ENCODE results near the gene RBM19. TPM values are rescaled to one million over a fixed set of nuclear protein-coding genes. Genes with fewer than 3 reads are reported as not detected.

RBM19 gene
- total and polyA plus RNA-seq, 7 experiments from 2014 or later: 10.8 to 108 (median 59.0) TPM

GRCh38 chr12:113777751-113778150 is 188.4 kb downstream of the RBM19 start:
- intact Hi-C loops (cut with micrococcal nuclease): no loop called here
- ATAC-seq: no peak
- H3K4me3 ChIP-seq (ENCODE audit: low read length): no peak overlapping the region
- H3K27ac ChIP-seq (ENCODE audit: low read depth, low read length): no peak overlapping the region
- Mint-ChIP-seq H3K4me1 (no peaks in the 10 kb centered on the region), H3K9me3 (peaks cover 0 to 19% (median 8%) of the 10 kb centered on the region in 11 donors), H3K36me3 (peaks cover 0 to 5% (median 0%) of the 10 kb centered on the region in 5 donors), H3K4me3 (no peak overlapping the region), H3K27me3 (peaks cover 0 to 72% (median 53%) of the 10 kb centered on the region in 5 donors), H3K27ac (no peak overlapping the region)
- H3K9me3 ChIP-seq (ENCODE audit: control insufficient read depth in 2 of 3, low read length in 3 of 3): no peaks in the 10 kb centered on the region
- POLR2A ChIA-PET: no interaction called here
- H3K4me1 ChIP-seq (ENCODE audit: control insufficient read depth in 2 of 2, insufficient read depth in 2 of 2, low read length in 2 of 2): no peaks in the 10 kb centered on the region
- DNase-seq: no peak
- no peaks in the 10 kb centered on the region for H3K36me3 ChIP-seq (ENCODE audit: control insufficient read depth in 2 of 3, insufficient read depth in 3 of 3, low read length in 3 of 3)
- CTCF ChIA-PET: no interaction called here
- H3K27me3 ChIP-seq (ENCODE audit: control insufficient read depth in 2 of 2, insufficient read depth in 2 of 2, low read length in 2 of 2): no peaks in the 10 kb centered on the region

- Mint-ChIP-seq H3K9me3 (peaks cover 0 to 23% (median 10%) of the 10 kb centered on the region in 11 donors), H3K4me3 (no peak overlapping the region), H3K4me1 (no peaks in the 10 kb centered on the region), H3K27me3 (peaks cover 0 to 75% (median 47%) of the 10 kb centered on the region in 5 donors), H3K27ac (no peak overlapping the region), H3K36me3 (peaks cover 0 to 5% (median 0%) of the 10 kb centered on the region in 5 donors)
- ChIA-PET POLR2A (no interaction called here), CTCF (no interaction called here)
- Histone ChIP-seq H3K4me3 (ENCODE audit: low read length) (no peak overlapping the region), H3K36me3 (ENCODE audit: control insufficient read depth in 2 of 3, insufficient read depth in 3 of 3, low read length in 3 of 3) (no peaks in the 10 kb centered on the region), H3K9me3 (ENCODE audit: control insufficient read depth in 2 of 3, low read length in 3 of 3) (no peaks in the 10 kb centered on the region), H3K4me1 (ENCODE audit: control insufficient read depth in 2 of 2, insufficient read depth in 2 of 2, low read length in 2 of 2) (no peaks in the 10 kb centered on the region), H3K27me3 (ENCODE audit: control insufficient read depth in 2 of 2, insufficient read depth in 2 of 2, low read length in 2 of 2) (no peaks in the 10 kb centered on the region), H3K27ac (ENCODE audit: low read depth, low read length) (no peak overlapping the region)
- DNase-seq (no peak), ATAC-seq (no peak)
- intact Hi-C loops (cut with micrococcal nuclease): no loop called here
Observed at GRCh38 chr12:113776536-113776935, 189.6 kb downstream of the RBM19 start.

GRCh38 chr12:113774526-113774925 is 191.6 kb downstream of the RBM19 start:
- Mint-ChIP-seq H3K4me1 (no peaks in the 10 kb centered on the region), H3K4me3 (no peak overlapping the region)

GRCh38 chr12:113772505-113773030 is 193.6 kb downstream of the RBM19 start:
- H3K27me3 Mint-ChIP-seq: peaks cover 0 to 46% (median 28%) of the 10 kb centered on the region in 5 donors
- H3K4me1 Mint-ChIP-seq: no peaks in the 10 kb centered on the region
- H3K36me3 Mint-ChIP-seq: no peaks in the 10 kb centered on the region
- CTCF ChIA-PET: no interaction called here
- H3K27ac Mint-ChIP-seq: no peak overlapping the region
- Histone ChIP-seq H3K4me1 (ENCODE audit: control insufficient read depth in 2 of 2, insufficient read depth in 2 of 2, low read length in 2 of 2) (no peaks in the 10 kb centered on the region), H3K9me3 (ENCODE audit: control insufficient read depth in 2 of 3, low read length in 3 of 3) (no peaks in the 10 kb centered on the region), H3K27ac (ENCODE audit: low read depth, low read length) (no peak overlapping the region), H3K36me3 (ENCODE audit: control insufficient read depth in 2 of 3, insufficient read depth in 3 of 3, low read length in 3 of 3) (no peaks in the 10 kb centered on the region), H3K27me3 (ENCODE audit: control insufficient read depth in 2 of 2, insufficient read depth in 2 of 2, low read length in 2 of 2) (no peaks in the 10 kb centered on the region), H3K4me3 (ENCODE audit: low read length) (no peak overlapping the region)
- POLR2A ChIA-PET: no interaction called here
- intact Hi-C loops (cut with micrococcal nuclease): no loop called here
- peaks cover 0 to 10% (median 3%) of the 10 kb centered on the region in 11 donors for H3K9me3 Mint-ChIP-seq
- ATAC-seq (no peak), DNase-seq (no peak)
- no peak overlapping the region for H3K4me3 Mint-ChIP-seq

More at GRCh38 chr12:113774526-113774925, 191.6 kb downstream of the RBM19 start:
- Mint-ChIP-seq H3K27me3 (peaks cover 0 to 63% (median 33%) of the 10 kb centered on the region in 5 donors), H3K9me3 (peaks cover 0 to 10% (median 5%) of the 10 kb centered on the region in 11 donors), H3K36me3 (no peaks in the 10 kb centered on the region), H3K27ac (no peak overlapping the region)
- no peaks in the 10 kb centered on the region for H3K27me3 ChIP-seq (ENCODE audit: control insufficient read depth in 2 of 2, insufficient read depth in 2 of 2, low read length in 2 of 2)
- no peak overlapping the region for H3K27ac ChIP-seq (ENCODE audit: low read depth, low read length)
- POLR2A ChIA-PET: interaction anchor here (0.6 kb wide), 1 partner anchor 743 kb away, joined by 3 read pairs; no protein-coding TSS in a partner anchor
- ATAC-seq: no peak
- no peaks in the 10 kb centered on the region for H3K9me3 ChIP-seq (ENCODE audit: control insufficient read depth in 2 of 3, low read length in 3 of 3)
- CTCF ChIA-PET: no interaction called here
- H3K4me3 ChIP-seq (ENCODE audit: low read length): no peak overlapping the region
- H3K36me3 ChIP-seq (ENCODE audit: control insufficient read depth in 2 of 3, insufficient read depth in 3 of 3, low read length in 3 of 3): no peaks in the 10 kb centered on the region
- intact Hi-C loops (cut with micrococcal nuclease): no loop called here
- DNase-seq: no peak
- H3K4me1 ChIP-seq (ENCODE audit: control insufficient read depth in 2 of 2, insufficient read depth in 2 of 2, low read length in 2 of 2): no peaks in the 10 kb centered on the region

GRCh38 chr12:113770389-113770865 is 195.7 kb downstream of the RBM19 start:
- ChIA-PET CTCF (no interaction called here), POLR2A (no interaction called here)
- no peaks in the 10 kb centered on the region for H3K4me1 ChIP-seq (ENCODE audit: control insufficient read depth in 2 of 2, insufficient read depth in 2 of 2, low read length in 2 of 2)
- ATAC-seq (no peak), DNase-seq (no peak)
- no peaks in the 10 kb centered on the region for H3K36me3 ChIP-seq (ENCODE audit: control insufficient read depth in 2 of 3, insufficient read depth in 3 of 3, low read length in 3 of 3)
- Mint-ChIP-seq H3K36me3 (no peaks in the 10 kb centered on the region), H3K27ac (no peak overlapping the region), H3K4me1 (peaks cover 0 to 2% (median 0%) of the 10 kb centered on the region in 7 donors), H3K27me3 (peaks cover 0 to 30% (median 25%) of the 10 kb centered on the region in 5 donors), H3K4me3 (no peak overlapping the region), H3K9me3 (peaks cover 0 to 9% (median 4%) of the 10 kb centered on the region in 11 donors)
- H3K4me3 ChIP-seq (ENCODE audit: low read length): no peak overlapping the region
- H3K27me3 ChIP-seq (ENCODE audit: control insufficient read depth in 2 of 2, insufficient read depth in 2 of 2, low read length in 2 of 2): no peaks in the 10 kb centered on the region
- H3K27ac ChIP-seq (ENCODE audit: low read depth, low read length): no peak overlapping the region
- H3K9me3 ChIP-seq (ENCODE audit: control insufficient read depth in 2 of 3, low read length in 3 of 3): no peaks in the 10 kb centered on the region
- intact Hi-C loops (cut with micrococcal nuclease): no loop called here

- ATAC-seq: no peak
- H3K36me3 Mint-ChIP-seq: no peaks in the 10 kb centered on the region
- POLR2A ChIA-PET: no interaction called here
- peaks cover 0 to 5% (median 0%) of the 10 kb centered on the region in 7 donors for H3K4me1 Mint-ChIP-seq
- intact Hi-C loops (cut with micrococcal nuclease): no loop called here
- CTCF ChIA-PET: no interaction called here
- H3K4me3 ChIP-seq (ENCODE audit: low read length): no peak overlapping the region
- no peaks in the 10 kb centered on the region for H3K9me3 ChIP-seq (ENCODE audit: control insufficient read depth in 2 of 3, low read length in 3 of 3)
- H3K27me3 Mint-ChIP-seq: peaks cover 0 to 24% (median 22%) of the 10 kb centered on the region in 5 donors
- H3K27me3 ChIP-seq (ENCODE audit: control insufficient read depth in 2 of 2, insufficient read depth in 2 of 2, low read length in 2 of 2): no peaks in the 10 kb centered on the region
- no peak for DNase-seq
- H3K4me3 Mint-ChIP-seq: no peak overlapping the region
- H3K27ac Mint-ChIP-seq: no peak overlapping the region
- no peaks in the 10 kb centered on the region for H3K36me3 ChIP-seq (ENCODE audit: control insufficient read depth in 2 of 3, insufficient read depth in 3 of 3, low read length in 3 of 3)
- H3K9me3 Mint-ChIP-seq: peaks cover 0 to 9% (median 3%) of the 10 kb centered on the region in 11 donors
- no peak overlapping the region for H3K27ac ChIP-seq (ENCODE audit: low read depth, low read length)
- no peaks in the 10 kb centered on the region for H3K4me1 ChIP-seq (ENCODE audit: control insufficient read depth in 2 of 2, insufficient read depth in 2 of 2, low read length in 2 of 2)
Observed at GRCh38 chr12:113769305-113769704, 196.8 kb downstream of the RBM19 start.

- DNase-seq (no peak), ATAC-seq (no peak)
- Histone ChIP-seq H3K36me3 (ENCODE audit: control insufficient read depth in 2 of 3, insufficient read depth in 3 of 3, low read length in 3 of 3) (no peaks in the 10 kb centered on the region), H3K9me3 (ENCODE audit: control insufficient read depth in 2 of 3, low read length in 3 of 3) (no peaks in the 10 kb centered on the region), H3K4me3 (ENCODE audit: low read length) (no peak overlapping the region), H3K27ac (ENCODE audit: low read depth, low read length) (no peak overlapping the region), H3K4me1 (ENCODE audit: control insufficient read depth in 2 of 2, insufficient read depth in 2 of 2, low read length in 2 of 2) (no peaks in the 10 kb centered on the region), H3K27me3 (ENCODE audit: control insufficient read depth in 2 of 2, insufficient read depth in 2 of 2, low read length in 2 of 2) (no peaks in the 10 kb centered on the region)
- peaks cover 0 to 9% (median 3%) of the 10 kb centered on the region in 11 donors for H3K9me3 Mint-ChIP-seq
- peaks cover 0 to 23% (median 19%) of the 10 kb centered on the region in 5 donors for H3K27me3 Mint-ChIP-seq
- H3K4me3 Mint-ChIP-seq: no peak overlapping the region
- CTCF ChIA-PET: no interaction called here
- H3K36me3 Mint-ChIP-seq: no peaks in the 10 kb centered on the region
- no peak overlapping the region for H3K27ac Mint-ChIP-seq
- peaks cover 0 to 5% (median 0%) of the 10 kb centered on the region in 7 donors for H3K4me1 Mint-ChIP-seq
- POLR2A ChIA-PET: no interaction called here
- intact Hi-C loops (cut with micrococcal nuclease): no loop called here
Observed at GRCh38 chr12:113768850-113769249, 197.3 kb downstream of the RBM19 start.

All from naive thymus-derived CD4-positive, alpha-beta T cell (primary cell).